ENCODE results near the gene BLM. TPM values are rescaled to one million over a fixed set of nuclear protein-coding genes. Genes with fewer than 3 reads are reported as not detected.
"Not testable (repeated sequence)": the region's sequence is repeated elsewhere in the genome, so short reads cannot be mapped to it uniquely, and the experiment has no call there.

BLM gene
- total and polyA plus RNA-seq, 8 donors: 1.1 to 10.5 (median 2.6) TPM

DNA sequence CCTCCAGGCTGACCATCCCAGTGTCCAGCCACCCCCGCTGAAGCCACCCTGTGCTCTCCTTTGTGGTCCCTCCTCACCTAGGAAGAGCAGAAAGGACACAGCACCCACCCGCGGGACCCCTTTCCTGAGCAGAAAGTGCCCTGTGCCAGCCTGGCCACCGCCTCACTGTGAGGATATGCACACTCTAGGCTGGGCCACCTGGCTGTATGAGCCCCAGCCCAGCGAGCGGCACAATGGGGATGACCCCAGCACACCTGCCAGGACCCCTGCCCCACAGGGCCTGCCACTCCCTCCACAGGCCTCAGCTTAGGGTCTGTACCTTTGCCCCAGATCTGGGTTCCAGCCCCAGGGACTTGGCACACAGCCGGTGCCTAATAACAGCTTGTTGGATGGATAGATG, 103.3 kb downstream of the BLM start:
- H3K4me1 ChIP-seq: peaks cover 0 to 31% (median 19%) of the 10 kb centered on the region in 4 donors
- no peak for DNase-seq
- H3K36me3 ChIP-seq: no peaks in the 10 kb centered on the region
- H3K4me3 ChIP-seq: no peak overlapping the region
- no peak overlapping the region for H3K27ac ChIP-seq
- TF ChIP-seq POLR2A (IDR thresholded peaks at IDR 0.05) (no peak), EP300 (IDR thresholded peaks at IDR 0.05) (no peak), POLR2AphosphoS5 (IDR thresholded peaks at IDR 0.05) (no peak)
- TF ChIP-seq, protein P1, sequence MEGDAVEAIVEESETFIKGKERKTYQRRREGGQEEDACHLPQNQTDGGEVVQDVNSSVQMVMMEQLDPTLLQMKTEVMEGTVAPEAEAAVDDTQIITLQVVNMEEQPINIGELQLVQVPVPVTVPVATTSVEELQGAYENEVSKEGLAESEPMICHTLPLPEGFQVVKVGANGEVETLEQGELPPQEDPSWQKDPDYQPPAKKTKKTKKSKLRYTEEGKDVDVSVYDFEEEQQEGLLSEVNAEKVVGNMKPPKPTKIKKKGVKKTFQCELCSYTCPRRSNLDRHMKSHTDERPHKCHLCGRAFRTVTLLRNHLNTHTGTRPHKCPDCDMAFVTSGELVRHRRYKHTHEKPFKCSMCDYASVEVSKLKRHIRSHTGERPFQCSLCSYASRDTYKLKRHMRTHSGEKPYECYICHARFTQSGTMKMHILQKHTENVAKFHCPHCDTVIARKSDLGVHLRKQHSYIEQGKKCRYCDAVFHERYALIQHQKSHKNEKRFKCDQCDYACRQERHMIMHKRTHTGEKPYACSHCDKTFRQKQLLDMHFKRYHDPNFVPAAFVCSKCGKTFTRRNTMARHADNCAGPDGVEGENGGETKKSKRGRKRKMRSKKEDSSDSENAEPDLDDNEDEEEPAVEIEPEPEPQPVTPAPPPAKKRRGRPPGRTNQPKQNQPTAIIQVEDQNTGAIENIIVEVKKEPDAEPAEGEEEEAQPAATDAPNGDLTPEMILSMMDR (IDR thresholded peaks at IDR 0.05): no peak
- no peaks in the 10 kb centered on the region for H3K9me3 ChIP-seq
- 94 to 98% (median 95%) methylated on average over 6 to 7 of the region's 7 CpGs for WGBS, 5 donors
- no peaks in the 10 kb centered on the region for H3K27me3 ChIP-seq
- intact Hi-C loops (cut with DNase I; ENCODE audit: low total_unique reads): no loop called here

DNA sequence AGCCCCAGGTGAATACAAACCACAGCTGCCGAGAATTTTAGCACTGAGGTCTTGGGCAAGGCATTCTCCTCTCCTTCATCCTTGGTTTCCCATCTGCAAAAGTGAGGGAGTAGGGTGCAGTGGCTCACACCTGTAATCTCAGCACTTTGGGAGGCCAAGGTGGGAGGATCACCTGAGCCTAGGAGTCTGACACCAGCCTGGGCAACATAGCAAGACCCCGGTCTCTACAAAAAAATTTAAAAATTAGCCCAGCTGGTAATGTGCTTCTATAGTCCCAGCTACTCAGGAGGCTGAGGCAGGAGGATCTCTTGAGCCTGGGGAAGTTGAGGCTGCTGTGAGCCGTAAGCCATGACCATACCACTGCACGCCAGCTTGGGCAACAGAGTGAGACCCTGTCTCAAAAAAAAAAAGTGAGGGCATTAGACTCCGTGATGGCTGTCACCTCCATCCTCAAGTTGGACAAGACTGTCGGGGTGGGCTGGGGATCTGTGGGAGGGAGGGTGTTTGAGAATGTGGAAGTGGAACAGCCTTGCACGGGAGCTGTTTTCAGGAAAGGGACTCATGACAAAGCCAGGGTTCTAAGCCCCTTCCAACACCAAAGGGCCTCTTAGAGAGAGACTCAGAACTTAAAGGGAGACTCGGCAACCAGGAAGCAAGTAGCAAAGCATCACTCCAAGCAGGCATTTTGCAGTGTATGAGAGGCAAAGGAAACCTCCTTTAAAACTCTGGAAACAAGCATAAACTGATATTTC, 105.2 kb downstream of the BLM start:
- Histone ChIP-seq H3K4me3 (no peak overlapping the region), H3K27ac (no peak overlapping the region), H3K9me3 (no peaks in the 10 kb centered on the region), H3K36me3 (no peaks in the 10 kb centered on the region), H3K27me3 (no peaks in the 10 kb centered on the region), H3K4me1 (peaks cover 0 to 28% (median 17%) of the 10 kb centered on the region in 4 donors)
- intact Hi-C loops (cut with DNase I; ENCODE audit: low total_unique reads): no loop called here
- DNase-seq: no peak
- 80 to 93% (median 91%) methylated on average over 7 to 8 of the region's 8 CpGs for WGBS, 5 donors
- TF ChIP-seq POLR2A (IDR thresholded peaks at IDR 0.05) (no peak), EP300 (IDR thresholded peaks at IDR 0.05) (no peak), POLR2AphosphoS5 (IDR thresholded peaks at IDR 0.05) (no peak)
- TF ChIP-seq, protein P1 (IDR thresholded peaks at IDR 0.05): no peak

GRCh38 chr15:90823455-90823974, 106.4 kb downstream of the BLM start:
- no peak overlapping the region for H3K4me3 ChIP-seq
- peaks cover 0 to 17% (median 9%) of the 10 kb centered on the region in 4 donors for H3K4me1 ChIP-seq
- TF ChIP-seq POLR2A (IDR thresholded peaks at IDR 0.05): no peak
- no peak for TF ChIP-seq EP300 (IDR thresholded peaks at IDR 0.05)
- no peak for TF ChIP-seq POLR2AphosphoS5 (IDR thresholded peaks at IDR 0.05)
- TF ChIP-seq, protein P1 (IDR thresholded peaks at IDR 0.05): no peak
- WGBS, 5 donors: 82 to 94% (median 88%) methylated on average over 7 of the region's 7 CpGs
- no peak for DNase-seq
- H3K27ac ChIP-seq: no peak overlapping the region
- H3K36me3 ChIP-seq: no peaks in the 10 kb centered on the region
- no peaks in the 10 kb centered on the region for H3K27me3 ChIP-seq
- intact Hi-C loops (cut with DNase I; ENCODE audit: low total_unique reads): no loop called here
- H3K9me3 ChIP-seq: no peaks in the 10 kb centered on the region

DNA sequence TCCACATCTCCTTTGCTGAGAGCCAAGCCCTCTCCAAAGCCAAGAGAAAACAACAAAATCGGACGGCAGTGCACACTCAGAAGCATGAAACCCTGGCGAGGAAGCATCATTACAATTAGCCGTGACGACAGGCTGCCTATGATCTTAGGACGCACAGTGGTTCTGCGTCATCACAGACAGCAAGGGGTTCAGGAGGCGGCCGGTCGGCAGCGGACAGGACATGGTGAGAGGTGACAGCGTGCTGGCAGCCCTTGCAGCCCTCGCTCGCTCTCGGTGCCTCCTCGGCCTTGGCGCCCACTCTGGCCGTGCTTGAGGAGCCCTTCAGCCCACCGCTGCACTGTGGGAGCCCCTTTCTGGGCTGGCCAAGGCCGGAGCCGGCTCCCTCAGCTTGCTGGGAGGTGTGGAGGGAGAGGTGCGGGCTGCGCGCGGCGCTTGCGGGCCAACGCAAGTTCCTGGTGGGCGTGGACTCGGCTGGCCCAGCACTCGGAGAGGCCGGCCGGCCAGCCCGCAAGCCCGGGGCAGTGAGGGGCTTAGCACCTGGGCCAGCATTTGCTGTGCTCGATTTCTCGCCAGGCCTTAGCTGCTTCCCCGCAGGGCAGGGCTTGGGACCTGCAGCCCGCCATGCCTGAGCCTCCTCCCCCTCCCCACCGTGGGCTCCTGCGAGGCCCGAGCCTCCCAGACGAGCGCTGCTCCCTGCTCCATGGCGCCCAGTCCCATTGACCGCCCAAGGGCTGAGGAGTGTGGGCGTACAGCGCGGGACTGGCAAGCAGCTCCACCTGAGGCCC, 108.2 kb downstream of the BLM start:
- H3K36me3 ChIP-seq; H3K9me3 ChIP-seq; H3K27me3 ChIP-seq; H3K27ac ChIP-seq; intact Hi-C loops (cut with DNase I; ENCODE audit: low total_unique reads); DNase-seq; H3K4me3 ChIP-seq: not testable (repeated sequence)
- 91 to 99% (median 97%) methylated on average over 27 to 48 of the region's 49 CpGs for WGBS, 5 donors
- peaks cover 0 to 17% (median 4%) of the 10 kb centered on the region in 4 donors for H3K4me1 ChIP-seq

GRCh38 chr15:90826206-90826885, 109.2 kb downstream of the BLM start:
- H3K4me3 ChIP-seq; intact Hi-C loops (cut with DNase I; ENCODE audit: low total_unique reads); H3K27ac ChIP-seq; DNase-seq; H3K36me3 ChIP-seq; H3K27me3 ChIP-seq; H3K9me3 ChIP-seq: not testable (repeated sequence)
- WGBS, 5 donors: 87 to 91% (median 90%) methylated on average over 25 to 26 of the region's 26 CpGs
- peaks cover 0 to 20% (median 4%) of the 10 kb centered on the region in 4 donors for H3K4me1 ChIP-seq
